T follicular helper cell (primary cell): ENCODE data around the gene AREL1.

Source experiments
- DNase-seq: peaks from one replicate; pipeline ENCODE4 v3.0.0-alpha.2; 2020; ENCODE audit warnings: low read depth

Gene AREL1

GRCh38 chr14:74658535-74659131 is 54.2 kb downstream of the AREL1 start:
- no peak for DNase-seq

GRCh38 chr14:74656964-74657363 is 55.9 kb downstream of the AREL1 start:
- no peak for DNase-seq

- no peak for DNase-seq
Measured at GRCh38 chr14:74655599-74656395, 57.1 kb downstream of the AREL1 start.

GRCh38 chr14:74654931-74655330 is 57.9 kb downstream of the AREL1 start:
- no peak for DNase-seq

- no peak for DNase-seq
Measured at GRCh38 chr14:74653386-74654138, 59.3 kb downstream of the AREL1 start.

GRCh38 chr14:74652541-74652940 is 60.3 kb downstream of the AREL1 start:
- no peak for DNase-seq

- no peak for DNase-seq
Measured at GRCh38 chr14:74650927-74651686, 61.8 kb downstream of the AREL1 start.

GRCh38 chr14:74649673-74650072 is 63.2 kb downstream of the AREL1 start:
- no peak for DNase-seq

- DNase-seq = no peak
Measured at GRCh38 chr14:74649167-74649566, 63.7 kb downstream of the AREL1 start.

- DNase-seq = no peak
Measured at GRCh38 chr14:74648601-74649000, 64.3 kb downstream of the AREL1 start.

GRCh38 chr14:74647678-74648461 is 65.0 kb downstream of the AREL1 start:
- no peak for DNase-seq

GRCh38 chr14:74647061-74647677 is 65.7 kb downstream of the AREL1 start:
- no peak for DNase-seq

GRCh38 chr14:74645756-74646470 is 67.0 kb downstream of the AREL1 start:
- no peak for DNase-seq

- no peak for DNase-seq
Measured at GRCh38 chr14:74645244-74645643, 67.6 kb downstream of the AREL1 start.

- no peak for DNase-seq
Measured at GRCh38 chr14:74641601-74642391, 71.1 kb downstream of the AREL1 start.

- DNase-seq = no peak
Measured at GRCh38 chr14:74638966-74639365, 73.9 kb downstream of the AREL1 start.

GRCh38 chr14:74638066-74638465 is 74.8 kb downstream of the AREL1 start:
- DNase-seq = no peak

GRCh38 chr14:74637178-74637550 is 75.7 kb downstream of the AREL1 start:
- DNase-seq = no peak

- DNase-seq = no peak
Measured at GRCh38 chr14:74636424-74637177, 76.3 kb downstream of the AREL1 start.
